Adrenal gland (tissue), 12 donors: ENCODE results near the gene RUBCN. TPM values are rescaled to one million over a fixed set of nuclear protein-coding genes. Genes with fewer than 3 reads are reported as not detected.
"Not testable (repeated sequence)": the region's sequence is repeated elsewhere in the genome, so short reads cannot be mapped to it uniquely, and the experiment has no call there.

Experiments used
- DNase-seq, 7 donors: peaks; one replicate each; pipeline ENCODE4 v3.0.0-alpha.2; 2019 to 2020
- H3K27ac ChIP-seq, 5 donors: fragments of 200-600 bp; sonication (generic) in 4 of 5; 1 replicate in 3 of 5; 2 replicates in 2 of 5; pipeline versions ENCODE4 v1.5.1 to v1.8.0; 2016 to 2020; ENCODE audit warnings: mild to moderate bottlenecking in 1 of 5
- H3K27me3 ChIP-seq: fragments of 200-600 bp; 2 replicates; pipeline ENCODE4 v1.8.0; 2021
- H3K36me3 ChIP-seq, 2 donors: fragments of 200-600 bp; replicated peaks in 1 of 2; 1 replicate in 1 of 2; 2 replicates in 1 of 2; pipeline versions ENCODE4 v1.5.1 to v1.8.0; 2018 to 2022
- H3K4me1 ChIP-seq, 2 donors: fragments of 200-600 bp; replicated peaks in 1 of 2; 1 replicate in 1 of 2; 2 replicates in 1 of 2; pipeline versions ENCODE4 v1.5.1 to v1.8.0; 2018 to 2021
- H3K4me3 ChIP-seq, 4 donors: fragments of 200-600 bp; sonication (generic) in 3 of 4; one replicate each; pipeline ENCODE4 v1.5.1; 2016 to 2018
- H3K9me3 ChIP-seq, 3 donors: fragments of 200-600 bp; sonication (generic) in 1 of 3; replicated peaks in 1 of 3; 1 replicate in 2 of 3; 2 replicates in 1 of 3; pipeline versions ENCODE4 v1.5.1 to v1.8.0; 2016 to 2021
- CTCF ChIP-seq, 6 experiments: fragments of 450-650 bp in 4 of 6; fragments of 200-600 bp in 2 of 6; sonication (generic) in 1 of 6; IDR thresholded peaks; 1 replicate in 5 of 6; 2 replicates in 1 of 6; pipeline versions ENCODE4 v1.5.1 to v1.8.0; 2016 to 2021; ENCODE audit warnings: antibody characterized with exemption in 6 of 6, mild to moderate bottlenecking in 2 of 6, moderate library complexity in 1 of 6
- POLR2A ChIP-seq, 2 donors: fragments of 450-650 bp; IDR thresholded peaks; one replicate each; pipeline ENCODE4 v1.6.1; 2017; ENCODE audit warnings: antibody characterized with exemption in 2 of 2, mild to moderate bottlenecking in 2 of 2, moderate library complexity in 1 of 2
- WGBS, 4 donors: extraction: QIAGEN DNeasy Blood & Tissue Kit in 2 of 4; methylation state at CpG; one replicate each; pipeline versions ENCODE4 v1.1.5 to v1.1.7; 2013 to 2017; 5-methylcytosine and 5-hydroxymethylcytosine counted together
- intact Hi-C, 2 donors: fragments of 100-400 bp; cut with DNase I; formaldehyde crosslinking; loops; one replicate each; pipeline versions ENCODE4 v1.14.1 to v1.15.0; 2022 to 2023
- polyA plus RNA-seq, 3 donors: library from polyadenylated mRNA; stranded (reverse); fragments of 200-250 nt in 2 of 3; fragments of 350-450 nt in 1 of 3; fragmentation: Illumina TruSeq in 1 of 3; extraction: RNeasy Lipid Tissue Mini Kit (QIAGEN cat#74804) in 1 of 3; gene quantifications; one replicate each; pipeline ENCODE4 v1.2.3, GENCODE V29; 2013 to 2014
- total RNA-seq, 9 donors: library from RNA; depleted of rRNA in 4 of 9; stranded (reverse); fragments of >200 nt in 4 of 9; fragments of 120-200 nt in 1 of 9; fragmentation: NEBNext Ultra II Directional in 1 of 9; extraction: Animal tissue kit (Norgen Biotek cat#: 25700) in 1 of 9; gene quantifications; one replicate each; pipeline versions ENCODE4 v1.1.0 to v1.2.4, GENCODE V29; 2013 to 2023
- donor health status: healthy with polysubstance abuse.
- donor health status: Bipolar disorder and iron deficiency.
- donor health status: DM: yes; HTN: yes; CAD: no.
- donor health status: DM: no; HTN: no; CAD: no.
- donor health status: DM: no; HTN: no; CAD: no.
- donor health status: DM: yes; HTN: yes; CAD: no.

The RUBCN gene
- total and polyA plus RNA-seq, 12 donors = 7.7 to 43.8 (median 21.3) TPM

- Histone ChIP-seq H3K27ac (no peak overlapping the region), H3K4me3 (no peak overlapping the region), H3K4me1 (peaks cover 0 to 6% of the 10 kb centered on the region in 2 donors), H3K27me3 (no peaks in the 10 kb centered on the region), H3K9me3 (no peaks in the 10 kb centered on the region), H3K36me3 (no peaks in the 10 kb centered on the region)
- DNase-seq = no peak
- no peak for TF ChIP-seq POLR2A (IDR thresholded peaks at IDR 0.05)
- TF ChIP-seq CTCF (IDR thresholded peaks at IDR 0.05) = no peak
- WGBS, 4 donors = 75 to 88% (median 78%) methylated on average over 2 of the region's 2 CpGs
- intact Hi-C loops = no loop called here
Measured at GRCh38 chr3:197730200-197730599, 6.5 kb downstream of the RUBCN start.

GRCh38 chr3:197728487-197728886, 8.2 kb downstream of the RUBCN start:
- Histone ChIP-seq H3K27ac (no peak overlapping the region), H3K4me3 (no peak overlapping the region), H3K36me3 (no peaks in the 10 kb centered on the region), H3K9me3 (no peaks in the 10 kb centered on the region), H3K27me3 (no peaks in the 10 kb centered on the region), H3K4me1 (no peaks in the 10 kb centered on the region)
- TF ChIP-seq POLR2A (IDR thresholded peaks at IDR 0.05) (no peak), CTCF (IDR thresholded peaks at IDR 0.05) (no peak)
- WGBS, 4 donors = 76 to 81% (median 80%) methylated on average over 8 of the region's 8 CpGs
- intact Hi-C loops = no loop called here
- no peak for DNase-seq

GRCh38 chr3:197727878-197728277, 8.8 kb downstream of the RUBCN start:
- H3K27ac ChIP-seq, DNase-seq, H3K36me3 ChIP-seq, H3K27me3 ChIP-seq, H3K9me3 ChIP-seq, H3K4me3 ChIP-seq, intact Hi-C loops, H3K4me1 ChIP-seq: not testable (repeated sequence)
- 85 to 97% (median 92%) methylated on average over 3 of the region's 3 CpGs for WGBS, 4 donors

- Histone ChIP-seq H3K27ac (no peak overlapping the region), H3K9me3 (peaks cover 0 to 4% (median 0%) of the 10 kb centered on the region in 3 donors), H3K4me3 (no peak overlapping the region), H3K27me3 (no peaks in the 10 kb centered on the region), H3K36me3 (no peaks in the 10 kb centered on the region), H3K4me1 (no peaks in the 10 kb centered on the region)
- WGBS, 4 donors = 96 to 98% (median 97%) methylated on average over 2 of the region's 2 CpGs
- DNase-seq = no peak
- no peak for TF ChIP-seq CTCF (IDR thresholded peaks at IDR 0.05)
- TF ChIP-seq POLR2A (IDR thresholded peaks at IDR 0.05) = no peak
- intact Hi-C loops = no loop called here
Measured at GRCh38 chr3:197722734-197723133, 14.0 kb downstream of the RUBCN start.

GRCh38 chr3:197720694-197721093, 16.0 kb downstream of the RUBCN start:
- intact Hi-C loops = no loop called here
- Histone ChIP-seq H3K4me1 (no peaks in the 10 kb centered on the region), H3K27me3 (no peaks in the 10 kb centered on the region), H3K9me3 (peaks cover 0 to 4% (median 0%) of the 10 kb centered on the region in 3 donors), H3K36me3 (no peaks in the 10 kb centered on the region), H3K27ac (no peak overlapping the region), H3K4me3 (no peak overlapping the region)
- DNase-seq = no peak
- 89 to 92% (median 91%) methylated on average over 10 of the region's 10 CpGs for WGBS, 4 donors
- no peak for TF ChIP-seq CTCF (IDR thresholded peaks at IDR 0.05)
- no peak for TF ChIP-seq POLR2A (IDR thresholded peaks at IDR 0.05)
